ENCODE results near the gene PLSCR4.

Gene PLSCR4

DNA sequence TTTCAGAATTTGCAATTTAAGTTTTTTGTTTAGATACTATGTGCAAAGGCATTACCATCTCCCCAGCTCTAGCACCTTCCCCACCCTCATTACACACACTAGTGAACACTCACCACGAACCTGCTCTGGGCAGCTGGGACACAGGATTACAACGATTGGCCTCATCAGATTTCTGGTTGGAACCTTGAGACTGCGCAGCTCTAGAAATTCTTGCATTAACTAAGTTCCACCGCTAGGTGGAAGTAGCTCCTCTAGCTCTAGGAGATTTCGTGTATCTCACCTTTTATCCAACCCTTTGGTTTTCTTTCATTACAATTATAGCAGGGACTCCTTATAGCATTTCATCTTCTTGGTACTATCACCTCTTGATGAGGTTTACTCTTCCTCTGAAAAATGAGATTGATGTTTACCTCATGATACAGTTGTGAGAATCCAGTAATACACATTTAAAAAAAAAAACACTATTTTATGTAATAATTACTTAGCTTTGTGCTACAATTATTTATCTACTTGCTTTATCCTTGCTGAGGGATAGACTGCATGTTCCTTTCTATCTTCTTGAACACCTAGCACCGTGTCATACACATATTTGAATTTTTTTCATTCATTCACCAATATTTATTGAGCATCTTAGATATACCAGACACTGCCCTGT is 61.3 kb downstream of the PLSCR4 start:
- DNase-seq, result peak; percentile 89

DNA sequence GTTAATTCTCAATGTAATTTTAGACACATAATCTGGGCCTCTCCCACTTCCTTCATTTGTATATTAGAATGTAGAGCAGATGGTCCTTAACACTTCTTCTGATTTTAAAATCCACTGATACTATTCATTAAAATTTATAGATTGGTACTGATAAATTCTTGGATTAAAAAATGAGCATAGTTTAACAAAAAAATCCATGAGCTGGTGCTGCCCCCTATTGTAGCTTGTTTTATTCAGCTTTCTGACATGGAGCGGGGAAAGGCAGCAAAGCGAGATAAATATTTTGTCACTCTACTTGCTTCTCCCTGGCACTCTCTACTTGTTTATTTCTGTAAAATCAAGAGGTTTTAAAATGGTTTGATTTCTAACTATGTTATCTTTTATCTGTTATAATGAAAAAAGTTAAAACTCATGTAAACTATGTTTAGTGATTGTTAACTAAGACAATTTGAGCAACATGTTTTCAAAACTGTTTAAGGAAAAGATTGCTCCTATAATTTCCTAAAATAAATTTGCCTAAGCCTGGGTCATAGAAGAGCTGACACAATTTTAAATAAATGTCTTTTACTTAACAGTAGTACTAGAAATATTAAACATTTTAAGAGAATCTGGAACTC is 63.5 kb downstream of the PLSCR4 start:
- DNase-seq, result peak; percentile 82

- DNase-seq, result no peak
Measured at GRCh38 chr3:146184241-146185015, 66.5 kb downstream of the PLSCR4 start.

DNA sequence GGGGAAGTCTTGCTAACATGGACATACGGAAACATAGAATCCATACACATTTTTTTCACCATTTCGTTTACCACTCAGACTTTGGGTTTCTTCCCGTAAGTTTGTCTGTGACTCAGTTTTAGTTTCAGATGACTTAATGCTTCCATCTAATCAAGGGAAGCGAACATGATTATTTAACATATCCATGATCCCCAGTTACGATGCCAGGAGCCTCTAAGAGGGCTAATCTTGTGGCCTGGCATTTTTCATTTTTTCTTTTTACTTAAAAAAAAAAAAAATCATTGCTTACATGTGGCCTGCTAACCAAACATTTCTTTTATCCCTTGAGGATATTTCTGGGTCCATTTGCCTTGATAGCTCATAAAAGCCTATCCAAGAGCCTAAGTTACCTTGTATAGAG is 69.7 kb downstream of the PLSCR4 start:
- DNase-seq, result no peak

- no peak for DNase-seq
Measured at GRCh38 chr3:146180376-146180775, 70.5 kb downstream of the PLSCR4 start.

GRCh38 chr3:146178006-146178689 is 72.8 kb downstream of the PLSCR4 start:
- no peak for DNase-seq

GRCh38 chr3:146177519-146177918 is 73.4 kb downstream of the PLSCR4 start:
- DNase-seq, result no peak

DNA sequence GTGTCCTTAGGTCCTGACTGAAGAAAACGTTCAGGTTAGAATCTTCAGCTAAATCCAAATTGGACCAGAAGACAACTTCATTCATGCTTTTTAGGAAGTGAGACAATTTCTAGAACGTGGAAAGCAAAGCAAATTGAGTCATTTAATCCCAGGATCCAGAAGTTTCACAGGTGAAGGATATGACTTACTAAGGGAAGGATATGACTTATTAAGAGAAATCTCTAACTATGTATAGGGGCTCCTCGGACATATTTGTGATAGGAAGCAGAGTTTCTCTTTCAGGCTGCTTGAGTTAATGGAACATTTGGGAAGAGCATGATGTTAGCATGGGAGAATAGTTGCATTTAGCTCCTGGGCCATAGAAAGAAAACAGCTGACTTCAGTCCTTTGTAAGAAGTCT is 73.8 kb downstream of the PLSCR4 start:
- DNase-seq, result no peak

GRCh38 chr3:146172586-146172985 is 78.3 kb downstream of the PLSCR4 start:
- no peak for DNase-seq

GRCh38 chr3:146170591-146170990 is 80.3 kb downstream of the PLSCR4 start:
- no peak for DNase-seq

DNA sequence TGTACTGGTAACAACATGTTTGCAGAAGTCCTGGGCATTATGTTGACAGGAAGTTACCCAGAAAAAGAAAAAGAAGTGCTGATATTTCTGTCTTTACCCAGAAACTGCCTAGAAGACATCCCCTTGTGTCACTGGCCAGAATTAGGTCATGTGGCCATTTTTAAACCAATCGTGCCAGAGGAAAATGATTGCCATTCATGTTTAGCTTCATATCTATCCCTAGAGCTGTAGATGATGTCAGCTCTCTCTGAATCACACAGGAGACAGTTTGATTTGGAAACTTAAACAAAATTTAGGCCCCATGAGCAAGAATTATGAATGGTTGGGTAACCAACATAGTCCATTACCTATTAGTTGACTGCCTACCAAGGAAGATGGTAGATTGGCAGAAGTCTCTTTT is 81.0 kb downstream of the PLSCR4 start:
- peak; percentile 47 for DNase-seq

DNA sequence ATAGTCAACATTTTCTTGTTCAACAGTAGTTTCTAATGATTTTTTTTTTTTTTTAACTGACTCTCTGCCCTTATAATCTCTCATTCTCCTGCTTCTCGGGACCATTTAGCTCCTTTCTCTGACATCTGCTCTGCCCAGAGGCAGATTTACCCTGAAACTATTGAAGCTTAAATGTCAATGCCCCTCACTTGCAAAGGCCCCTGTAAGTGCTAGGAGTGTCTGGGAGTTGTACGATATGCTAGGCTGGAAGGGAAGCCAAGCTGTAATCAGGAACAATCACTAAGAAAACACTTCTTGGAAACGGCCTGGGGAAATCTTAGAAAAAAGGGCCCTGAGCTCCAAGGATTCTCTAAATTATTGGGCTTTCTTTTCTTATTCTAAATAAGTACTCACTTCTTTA is 84.1 kb downstream of the PLSCR4 start:
- no peak for DNase-seq

- no peak for DNase-seq
Measured at GRCh38 chr3:146166415-146166821, 84.5 kb downstream of the PLSCR4 start.

DNA sequence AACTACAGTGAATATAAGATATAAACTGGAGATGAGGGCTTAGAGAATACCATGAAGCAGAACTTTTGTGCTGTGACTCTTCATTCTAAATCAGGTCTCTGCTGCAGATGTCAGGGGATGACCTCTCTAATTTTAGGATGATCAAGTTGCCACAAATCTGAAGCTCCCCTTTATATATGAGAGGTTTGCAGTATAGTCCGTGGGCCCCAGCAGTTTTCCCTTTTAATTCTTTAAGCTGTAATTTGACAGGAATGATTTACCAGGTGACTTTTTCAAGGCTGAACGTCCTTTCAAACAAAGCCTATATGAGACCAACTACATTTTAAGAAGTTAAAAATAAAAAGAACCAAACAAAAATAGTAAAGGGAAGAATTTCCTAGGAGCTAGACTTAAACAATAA is 85.0 kb downstream of the PLSCR4 start:
- DNase-seq, result no peak

- DNase-seq, result peak; percentile 42
Measured at GRCh38 chr3:146164971-146165769, 85.7 kb downstream of the PLSCR4 start.

GRCh38 chr3:146164506-146164905 is 86.4 kb downstream of the PLSCR4 start:
- no peak for DNase-seq

DNA sequence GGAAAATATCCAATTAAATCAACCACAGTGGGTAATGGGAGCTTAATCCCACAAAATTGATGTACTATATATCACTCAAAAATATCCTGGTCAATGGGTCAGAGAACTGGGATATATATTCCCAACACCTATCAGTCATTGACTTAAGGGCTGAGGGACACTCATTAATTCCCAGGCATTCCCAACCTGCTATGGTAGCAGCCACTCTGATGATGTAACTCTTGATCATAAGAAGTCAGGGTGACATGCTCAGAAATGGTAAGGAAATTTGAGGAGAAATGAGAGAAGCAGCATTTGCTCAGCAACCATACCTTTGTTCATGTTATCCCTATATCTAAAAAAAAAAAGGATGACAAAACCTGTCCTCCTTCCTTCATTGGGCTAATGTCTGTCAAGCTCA is 86.8 kb downstream of the PLSCR4 start:
- DNase-seq, result no peak

DNA sequence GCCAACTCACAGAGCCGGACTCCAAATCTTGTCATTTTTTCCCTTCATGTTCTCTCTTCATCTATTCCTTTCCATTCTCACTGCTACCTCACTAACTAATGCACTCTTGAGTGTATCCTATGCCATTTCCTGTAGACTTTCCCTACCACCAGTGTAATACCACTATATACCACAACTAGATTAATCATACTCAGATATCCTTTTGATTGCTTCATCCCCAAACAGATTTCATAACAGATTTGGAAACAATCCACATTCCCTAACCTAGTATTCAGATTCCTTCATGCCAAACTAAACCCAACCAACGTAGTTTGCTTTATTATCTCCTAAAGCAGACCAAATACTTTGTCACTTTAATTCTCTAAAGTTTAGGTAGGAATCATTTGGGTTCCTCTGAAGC is 87.3 kb downstream of the PLSCR4 start:
- DNase-seq, result no peak

DNA sequence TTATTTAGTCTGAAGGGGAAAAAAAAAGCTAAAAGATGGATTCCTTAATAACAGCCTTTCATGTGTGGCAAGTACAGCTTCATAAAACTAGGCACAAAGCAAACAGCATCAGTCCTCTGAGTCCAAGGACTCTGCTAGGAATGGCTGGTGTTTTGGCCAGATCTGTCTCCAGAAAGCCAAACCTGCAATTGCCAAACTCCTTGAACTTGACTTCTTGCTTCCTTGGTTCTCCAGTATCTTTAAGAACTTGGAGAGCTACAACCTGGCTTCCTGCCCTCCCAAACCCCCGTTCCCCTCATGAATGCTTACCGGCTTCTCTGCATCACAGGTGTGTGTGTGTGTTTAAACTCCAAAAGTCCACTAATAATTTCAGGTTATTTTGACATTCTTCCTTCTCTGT is 88.3 kb downstream of the PLSCR4 start:
- no peak for DNase-seq

GRCh38 chr3:146161663-146162002 is 89.3 kb downstream of the PLSCR4 start:
- DNase-seq, result no peak

DNA sequence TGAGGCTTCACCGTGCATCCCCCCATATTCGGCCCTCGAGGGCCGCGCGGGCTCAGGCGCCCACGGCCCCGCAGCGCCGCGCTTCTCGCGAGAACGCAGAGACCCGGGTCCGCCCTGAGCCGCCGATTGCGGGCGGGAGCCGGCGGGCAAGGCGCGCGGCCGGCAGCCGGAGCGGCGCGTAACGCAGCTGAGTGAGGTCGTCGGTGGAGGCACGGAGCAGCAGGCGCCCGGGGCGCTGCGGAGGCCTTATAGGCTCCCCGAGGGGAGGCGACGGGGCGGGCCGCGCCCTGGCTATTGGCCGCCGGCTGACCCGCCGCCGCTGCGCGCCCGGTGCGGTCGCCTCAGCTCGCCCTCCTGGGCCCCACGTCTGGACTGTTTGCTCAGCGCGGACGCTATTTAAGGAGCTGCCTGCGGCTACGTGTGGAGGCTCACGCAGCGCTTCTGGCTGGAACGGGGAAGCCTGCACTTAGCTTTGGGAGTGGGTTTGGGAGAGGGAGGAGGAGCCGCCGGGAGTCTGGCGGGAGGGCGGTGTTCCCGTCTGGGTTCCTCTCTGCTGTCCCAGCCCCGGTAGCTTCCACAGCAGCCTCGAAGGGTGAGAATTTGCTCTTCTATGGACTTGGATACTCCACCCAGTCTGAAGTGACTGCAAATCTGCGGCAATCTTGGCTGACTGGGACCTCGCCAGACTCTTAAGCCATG is 89.8 kb downstream of the PLSCR4 start, which contains the start of gene PLOD2:
PLOD2 (minus strand) TSS at position 221 of the 699 bp plus-strand sequence; CDS start at position 26, 195 bp downstream.
- peak; percentile 85 for DNase-seq
